Esophagus squamous epithelium (tissue), 5 donors: ENCODE results near the gene ASB9. TPM values are rescaled to one million over a fixed set of nuclear protein-coding genes. Genes with fewer than 3 reads are reported as not detected.

Experiments used
- DNase-seq: peaks from one replicate; lab custom pipeline; 2025; lab: John Stamatoyannopoulos, UW
- H3K27ac ChIP-seq, 4 donors: fragments of 200-600 bp; sonication (generic); one replicate each; pipeline ENCODE4 v1.5.1; 2016 to 2019; ENCODE audit warnings: mild to moderate bottlenecking in 1 of 4
- H3K27me3 ChIP-seq, 4 donors: fragments of 200-600 bp; sonication (generic); 1 replicate in 3 of 4; 2 replicates in 1 of 4; pipeline versions ENCODE4 v1.5.1 to v1.6.0; 2017 to 2021; ENCODE audit warnings: antibody characterized with exemption in 1 of 4
- H3K36me3 ChIP-seq, 3 donors: fragments of 200-600 bp; sonication (generic); one replicate each; pipeline ENCODE4 v1.5.1; 2016 to 2019
- H3K4me1 ChIP-seq, 3 donors: fragments of 200-600 bp; sonication (generic); one replicate each; pipeline ENCODE4 v1.5.1; 2017 to 2019
- H3K4me3 ChIP-seq, 4 donors: fragments of 200-600 bp; sonication (generic); 1 replicate in 3 of 4; 2 replicates in 1 of 4; pipeline ENCODE4 v1.5.1; 2016 to 2019; ENCODE audit warnings: mild to moderate bottlenecking in 2 of 4, moderate library complexity in 1 of 4
- H3K9me3 ChIP-seq, 3 donors: fragments of 200-600 bp; sonication (generic); one replicate each; pipeline ENCODE4 v1.5.1; 2016 to 2019
- POLR2A ChIP-seq, 4 donors: fragments of 450-650 bp; IDR thresholded peaks; one replicate each; pipeline ENCODE4 v1.6.1; 2017; ENCODE audit warnings: antibody characterized with exemption in 4 of 4, mild to moderate bottlenecking in 4 of 4, moderate library complexity in 3 of 4
- WGBS, 2 donors: methylation state at CpG; one replicate each; pipeline ENCODE4 v1.1.5; 2018; 5-methylcytosine and 5-hydroxymethylcytosine counted together
- intact Hi-C: fragments of 100-400 bp; cut with DNase I; formaldehyde crosslinking; loops from one replicate; pipeline ENCODE4 v1.15.0; 2022
- total RNA-seq, 4 donors: library from RNA; depleted of rRNA; stranded (reverse); fragments of >200 nt; gene quantifications; one replicate each; pipeline ENCODE4 v1.1.0, GENCODE V29; 2016
- TF ChIP-seq, protein P1 (sequence below), 6 experiments: fragments of 450-650 bp in 4 of 6; fragments of 200-600 bp in 2 of 6; sonication (generic) in 2 of 6; IDR thresholded peaks; one replicate each; pipeline ENCODE4 v1.5.1; 2016 to 2019; ENCODE audit warnings: antibody characterized with exemption in 6 of 6, mild to moderate bottlenecking in 4 of 6, moderate library complexity in 4 of 6
- donor health status: DM: yes; HTN: yes; CAD: no.

Gene ASB9, protein sequence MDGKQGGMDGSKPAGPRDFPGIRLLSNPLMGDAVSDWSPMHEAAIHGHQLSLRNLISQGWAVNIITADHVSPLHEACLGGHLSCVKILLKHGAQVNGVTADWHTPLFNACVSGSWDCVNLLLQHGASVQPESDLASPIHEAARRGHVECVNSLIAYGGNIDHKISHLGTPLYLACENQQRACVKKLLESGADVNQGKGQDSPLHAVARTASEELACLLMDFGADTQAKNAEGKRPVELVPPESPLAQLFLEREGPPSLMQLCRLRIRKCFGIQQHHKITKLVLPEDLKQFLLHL
- 1 to 10 TPM in 3 of 4 donors, under 1 TPM in 1; 0.15 to 3.4 (median 1.3) TPM for total RNA-seq

DNA sequence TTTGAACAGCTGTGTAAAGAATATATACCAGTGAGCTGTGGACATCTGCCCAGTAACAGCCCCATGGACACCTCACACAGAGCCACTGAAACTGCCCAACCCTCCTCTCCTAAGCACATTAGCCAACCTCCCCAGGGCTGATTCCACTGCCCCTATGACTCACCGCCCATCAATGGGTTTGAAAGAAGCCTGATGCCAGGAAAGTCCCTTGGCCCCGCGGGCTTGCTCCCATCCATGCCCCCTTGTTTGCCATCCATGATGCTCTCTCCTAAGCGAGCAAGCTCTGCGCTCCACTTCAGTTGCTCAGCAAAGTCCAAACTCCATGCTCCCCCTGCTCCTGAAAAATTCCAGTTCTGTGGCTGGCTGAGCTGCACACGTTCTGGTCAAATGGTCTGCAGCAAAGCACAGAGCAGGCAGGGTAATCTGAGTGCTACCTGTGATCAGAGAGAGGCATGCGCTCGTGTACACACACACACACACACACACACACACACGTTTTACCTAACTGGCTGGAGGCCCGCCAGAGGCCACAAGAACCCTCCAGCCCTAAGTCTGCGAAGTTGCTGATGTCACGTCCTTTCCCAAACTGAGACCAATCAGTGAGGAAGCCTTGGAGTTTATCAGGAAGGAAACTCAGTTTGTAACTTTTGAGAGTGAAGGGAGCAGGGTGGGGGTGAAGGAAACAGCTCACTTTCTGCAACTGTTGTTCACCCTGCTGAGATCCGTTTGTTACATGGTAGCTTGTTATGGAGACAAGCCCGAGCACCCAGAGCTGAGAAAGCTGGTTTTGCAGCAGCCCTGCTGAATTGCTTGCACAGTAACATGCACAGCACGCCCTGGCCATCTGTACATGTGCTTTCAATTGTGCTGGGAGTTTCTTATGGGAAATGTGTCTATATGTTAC is at the start of gene ASB9:
Gene ASB9 (minus strand): TSS at position 466 of the 904 bp plus-strand sequence. CDS start 209 bp downstream, at position 257.
- no peaks in the 10 kb centered on the region for H3K27me3 ChIP-seq
- intact Hi-C loops = no loop called here
- peaks cover 0 to 19% (median 3%) of the 10 kb centered on the region in 3 donors for H3K4me1 ChIP-seq
- H3K4me3 ChIP-seq = peak within 1 kb of the TSS in 2 of 4 donors; percentile 19 to 45
- H3K36me3 ChIP-seq = no peaks in the 10 kb centered on the region
- peak within 1 kb of the TSS in 2 of 4 donors; percentile 50 to 63 for H3K27ac ChIP-seq
- no peak for DNase-seq
- no peaks in the 10 kb centered on the region for H3K9me3 ChIP-seq
- WGBS, 2 donors = 4 to 30% methylated on average over 7 to 10 of the region's 15 CpGs
- no peak for TF ChIP-seq POLR2A (IDR thresholded peaks at IDR 0.05)

DNA sequence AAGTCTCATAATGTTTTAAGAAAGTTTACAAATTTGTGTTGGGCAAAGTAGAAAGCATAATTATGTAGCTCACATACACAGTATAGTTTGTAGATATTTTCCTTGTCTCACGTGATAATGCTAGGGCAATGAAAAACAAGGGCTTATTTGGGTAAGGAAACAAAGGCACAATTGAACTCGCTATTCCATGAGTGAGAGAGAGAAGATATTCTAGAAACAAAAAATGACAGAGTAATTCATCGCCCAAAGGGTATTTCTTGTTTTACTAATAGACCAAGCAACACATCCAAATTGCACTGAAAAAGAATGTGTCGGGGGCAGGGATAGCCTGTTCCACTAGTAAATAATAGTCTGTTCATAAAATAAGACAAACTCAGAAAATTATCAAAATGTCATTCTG is 49.2 kb upstream of the ASB9 start:
- Histone ChIP-seq H3K27me3 (no peaks in the 10 kb centered on the region), H3K4me1 (no peaks in the 10 kb centered on the region), H3K9me3 (no peaks in the 10 kb centered on the region), H3K4me3 (no peak overlapping the region), H3K36me3 (peaks cover 0 to 41% (median 0%) of the 10 kb centered on the region in 3 donors), H3K27ac (no peak overlapping the region)
- DNase-seq = no peak
- intact Hi-C loops = no loop called here
- TF ChIP-seq POLR2A (IDR thresholded peaks at IDR 0.05) = no peak
- TF ChIP-seq, protein P1, sequence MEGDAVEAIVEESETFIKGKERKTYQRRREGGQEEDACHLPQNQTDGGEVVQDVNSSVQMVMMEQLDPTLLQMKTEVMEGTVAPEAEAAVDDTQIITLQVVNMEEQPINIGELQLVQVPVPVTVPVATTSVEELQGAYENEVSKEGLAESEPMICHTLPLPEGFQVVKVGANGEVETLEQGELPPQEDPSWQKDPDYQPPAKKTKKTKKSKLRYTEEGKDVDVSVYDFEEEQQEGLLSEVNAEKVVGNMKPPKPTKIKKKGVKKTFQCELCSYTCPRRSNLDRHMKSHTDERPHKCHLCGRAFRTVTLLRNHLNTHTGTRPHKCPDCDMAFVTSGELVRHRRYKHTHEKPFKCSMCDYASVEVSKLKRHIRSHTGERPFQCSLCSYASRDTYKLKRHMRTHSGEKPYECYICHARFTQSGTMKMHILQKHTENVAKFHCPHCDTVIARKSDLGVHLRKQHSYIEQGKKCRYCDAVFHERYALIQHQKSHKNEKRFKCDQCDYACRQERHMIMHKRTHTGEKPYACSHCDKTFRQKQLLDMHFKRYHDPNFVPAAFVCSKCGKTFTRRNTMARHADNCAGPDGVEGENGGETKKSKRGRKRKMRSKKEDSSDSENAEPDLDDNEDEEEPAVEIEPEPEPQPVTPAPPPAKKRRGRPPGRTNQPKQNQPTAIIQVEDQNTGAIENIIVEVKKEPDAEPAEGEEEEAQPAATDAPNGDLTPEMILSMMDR (IDR thresholded peaks at IDR 0.05) = no peak
- 81 to 95% methylated on average over 4 of the region's 4 CpGs for WGBS, 2 donors

DNA sequence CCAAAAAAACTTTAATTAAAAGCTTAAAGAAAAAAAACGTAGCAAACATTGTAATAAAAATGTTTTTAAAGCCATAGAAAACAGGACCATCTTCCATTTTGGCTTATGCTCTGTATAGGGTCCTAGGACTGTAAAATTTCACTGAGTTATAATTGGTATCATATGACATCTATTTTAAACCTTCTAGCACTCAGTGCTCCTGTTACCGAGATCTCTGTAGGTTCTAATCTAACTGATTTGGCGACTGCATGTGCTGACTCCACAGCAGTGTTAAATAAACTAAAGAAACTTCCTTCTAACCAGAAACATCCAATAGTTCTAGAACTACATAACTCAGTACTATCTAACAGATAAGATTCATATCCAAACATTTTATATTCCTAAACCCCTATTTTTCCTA is 45.6 kb upstream of the ASB9 start, which contains the start of gene ASB11:
Gene ASB11 (minus strand): TSS at position 132 of the 400 bp plus-strand sequence. CDS start 35 bp downstream, at position 97.
- intact Hi-C loops = no loop called here
- TF ChIP-seq, protein P1 (IDR thresholded peaks at IDR 0.05) = no peak
- TF ChIP-seq POLR2A (IDR thresholded peaks at IDR 0.05) = no peak
- DNase-seq = no peak
- Histone ChIP-seq H3K4me3 (no peak within 1 kb of the TSS), H3K27me3 (no peaks in the 10 kb centered on the region), H3K4me1 (no peaks in the 10 kb centered on the region), H3K9me3 (no peaks in the 10 kb centered on the region), H3K36me3 (peaks cover 0 to 5% (median 0%) of the 10 kb centered on the region in 3 donors), H3K27ac (no peak within 1 kb of the TSS)
- 39 to 52% methylated on average over 3 of the region's 3 CpGs for WGBS, 2 donors

DNA sequence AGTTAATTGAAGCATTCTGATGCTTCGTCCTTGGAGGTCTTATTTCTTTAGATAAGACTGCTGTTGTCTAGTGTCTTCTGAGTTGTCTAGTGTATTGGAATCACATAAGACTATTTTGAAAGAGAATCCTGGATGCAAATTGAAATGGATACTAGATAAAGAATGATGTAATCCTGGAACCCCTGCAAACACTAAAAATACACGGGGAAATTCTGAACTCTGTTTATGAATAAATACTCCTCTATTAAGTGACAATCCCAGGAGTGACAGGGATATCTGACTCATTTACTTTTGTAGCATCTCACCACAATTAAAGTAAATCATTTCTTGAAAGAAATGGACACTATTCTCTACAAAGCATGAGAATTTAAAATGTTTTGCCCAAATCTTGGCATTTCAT is 44.6 kb upstream of the ASB9 start:
- TF ChIP-seq, protein P1 (IDR thresholded peaks at IDR 0.05) = no peak
- TF ChIP-seq POLR2A (IDR thresholded peaks at IDR 0.05) = no peak
- Histone ChIP-seq H3K9me3 (no peaks in the 10 kb centered on the region), H3K4me1 (no peaks in the 10 kb centered on the region), H3K27me3 (no peaks in the 10 kb centered on the region), H3K27ac (no peak overlapping the region), H3K36me3 (no peaks in the 10 kb centered on the region), H3K4me3 (no peak overlapping the region)
- intact Hi-C loops = no loop called here
- DNase-seq = no peak
- 32 to 52% methylated on average over 2 of the region's 2 CpGs for WGBS, 2 donors

DNA sequence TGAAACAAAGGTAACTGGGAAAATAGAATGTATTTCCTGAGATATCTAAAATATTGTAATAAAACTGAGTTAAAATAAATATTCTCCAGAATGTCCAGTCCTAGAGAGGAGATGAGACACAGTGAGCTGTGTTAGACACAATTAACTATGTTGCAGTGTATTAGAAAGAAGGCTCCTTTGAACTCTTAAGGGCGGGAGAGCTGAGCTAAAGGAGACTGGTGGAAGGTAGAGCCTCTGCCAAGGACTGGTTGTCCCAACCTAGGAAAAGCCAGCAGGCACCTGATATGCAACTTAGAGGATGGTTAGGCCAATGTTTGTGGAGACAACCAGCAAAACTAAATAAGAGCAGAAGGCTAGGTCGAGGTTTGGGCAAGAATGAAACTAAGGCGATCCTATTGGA is 41.2 kb upstream of the ASB9 start:
- 84 to 100% methylated on average over 3 of the region's 3 CpGs for WGBS, 2 donors
- Histone ChIP-seq H3K9me3 (no peaks in the 10 kb centered on the region), H3K27ac (no peak overlapping the region), H3K4me3 (no peak overlapping the region), H3K36me3 (no peaks in the 10 kb centered on the region), H3K4me1 (no peaks in the 10 kb centered on the region), H3K27me3 (no peaks in the 10 kb centered on the region)
- no peak for DNase-seq
- TF ChIP-seq POLR2A (IDR thresholded peaks at IDR 0.05) = no peak
- TF ChIP-seq, protein P1 (IDR thresholded peaks at IDR 0.05) = no peak
- intact Hi-C loops = no loop called here
